SK-N-DZ (cell line): ENCODE results near the gene HLF.

Source experiments
- DNase-seq: peaks from one replicate; pipeline ENCODE4 v3.0.0-alpha.2; 2015; ENCODE audit warnings: low spot score

Gene HLF

DNA sequence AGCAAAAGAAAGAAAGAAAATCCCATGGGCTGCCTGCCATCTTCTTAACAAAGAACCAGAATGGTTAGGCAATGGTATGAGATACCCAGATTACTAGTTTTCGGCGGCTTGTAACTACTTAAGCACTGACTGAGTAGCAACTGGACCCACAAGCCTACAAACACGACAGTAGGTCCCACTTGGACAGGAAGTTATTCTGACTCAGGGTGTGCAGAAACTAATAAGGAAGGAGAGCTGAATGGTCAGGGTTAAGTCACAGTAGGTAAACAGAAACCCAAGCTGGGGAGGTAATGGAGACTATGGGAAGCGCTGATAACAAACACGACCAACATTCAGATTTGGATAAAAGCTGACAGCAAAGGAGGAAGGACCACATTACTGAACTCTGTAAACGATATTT is 10.4 kb upstream of the HLF start:
- DNase-seq = no peak

DNA sequence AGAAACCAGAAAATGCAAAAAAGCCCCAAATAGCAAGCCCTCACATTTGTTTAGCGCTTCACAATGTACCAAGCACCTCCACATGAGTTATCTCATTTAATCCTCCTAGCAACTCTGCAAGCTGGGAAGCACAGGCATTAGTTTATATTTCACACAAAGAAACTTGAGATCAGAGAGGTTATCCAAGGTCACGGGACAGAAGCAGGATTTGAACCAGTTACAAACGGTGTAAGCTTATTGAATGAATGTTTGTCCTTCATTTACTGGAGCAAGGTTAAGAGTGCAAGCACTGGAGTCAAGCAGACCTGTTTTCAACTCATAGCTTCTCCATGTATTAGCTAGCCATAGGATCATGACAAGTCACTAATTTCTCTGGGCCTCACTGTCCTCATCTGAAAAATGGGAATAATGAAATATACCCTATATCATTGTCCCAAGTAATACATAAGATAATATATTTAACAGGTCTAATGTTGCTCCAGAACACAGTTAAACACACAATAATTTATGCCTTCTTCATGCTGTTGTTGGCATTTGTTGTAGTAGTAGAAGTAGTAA is 6.1 kb upstream of the HLF start:
- DNase-seq = no peak

- DNase-seq = no peak
These were observed 5.1 kb upstream of the HLF start for GRCh38 chr17:55259684-55260111.

GRCh38 chr17:55261311-55261710 is 3.4 kb upstream of the HLF start:
- no peak for DNase-seq

GRCh38 chr17:55263569-55264277 is 1.0 kb upstream of the HLF start:
- no peak for DNase-seq

DNA sequence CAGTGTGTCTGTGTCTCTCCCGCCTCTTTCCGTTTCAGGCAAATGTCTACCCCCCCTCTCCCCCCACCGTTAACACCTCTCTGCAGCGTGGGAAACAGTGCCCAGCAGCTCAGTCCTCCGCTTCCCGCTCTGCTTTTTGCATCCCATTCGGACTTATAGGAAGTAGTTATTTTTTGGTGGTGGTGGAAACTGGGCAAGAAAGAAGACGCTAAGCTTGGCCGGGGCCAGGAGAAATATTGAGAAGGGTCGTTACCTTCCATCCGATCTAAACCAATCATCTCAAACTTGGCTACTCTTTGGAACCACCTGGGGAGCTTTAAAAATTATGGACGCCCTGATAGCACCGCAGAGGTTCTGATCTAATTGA is 499 bp upstream of the HLF start:
- peak; percentile 57 for DNase-seq

DNA sequence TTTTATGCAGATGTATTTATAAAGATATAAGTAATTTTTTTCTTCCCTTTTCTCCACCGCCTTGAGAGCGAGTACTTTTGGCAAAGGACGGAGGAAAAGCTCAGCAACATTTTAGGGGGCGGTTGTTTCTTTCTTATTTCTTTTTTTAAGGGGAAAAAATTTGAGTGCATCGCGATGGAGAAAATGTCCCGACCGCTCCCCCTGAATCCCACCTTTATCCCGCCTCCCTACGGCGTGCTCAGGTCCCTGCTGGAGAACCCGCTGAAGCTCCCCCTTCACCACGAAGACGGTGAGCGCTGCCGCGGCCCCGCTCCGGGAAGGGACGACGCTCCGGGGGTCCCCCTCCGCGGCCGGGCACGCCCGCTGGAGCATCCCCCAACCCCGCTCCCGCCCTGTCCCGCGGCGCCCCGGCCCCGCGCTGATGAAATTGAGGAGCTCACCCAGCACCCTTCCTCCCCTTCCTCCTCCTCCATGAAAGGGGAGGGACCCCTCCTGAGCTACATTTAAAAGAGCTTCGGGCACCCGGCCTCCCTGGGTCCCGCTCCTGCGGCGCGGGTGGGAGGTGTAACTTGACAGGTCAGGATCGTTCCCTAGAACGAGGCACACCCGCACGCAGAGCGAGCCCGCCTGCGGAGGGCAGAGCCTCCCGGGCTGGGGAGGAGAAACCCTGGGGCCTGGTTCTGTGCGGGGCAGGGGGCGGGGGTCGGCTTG is 706 bp downstream of the HLF start:
- peak; percentile 41 for DNase-seq

- no peak for DNase-seq
These were observed 1.5 kb downstream of the HLF start for GRCh38 chr17:55266051-55266957.

DNA sequence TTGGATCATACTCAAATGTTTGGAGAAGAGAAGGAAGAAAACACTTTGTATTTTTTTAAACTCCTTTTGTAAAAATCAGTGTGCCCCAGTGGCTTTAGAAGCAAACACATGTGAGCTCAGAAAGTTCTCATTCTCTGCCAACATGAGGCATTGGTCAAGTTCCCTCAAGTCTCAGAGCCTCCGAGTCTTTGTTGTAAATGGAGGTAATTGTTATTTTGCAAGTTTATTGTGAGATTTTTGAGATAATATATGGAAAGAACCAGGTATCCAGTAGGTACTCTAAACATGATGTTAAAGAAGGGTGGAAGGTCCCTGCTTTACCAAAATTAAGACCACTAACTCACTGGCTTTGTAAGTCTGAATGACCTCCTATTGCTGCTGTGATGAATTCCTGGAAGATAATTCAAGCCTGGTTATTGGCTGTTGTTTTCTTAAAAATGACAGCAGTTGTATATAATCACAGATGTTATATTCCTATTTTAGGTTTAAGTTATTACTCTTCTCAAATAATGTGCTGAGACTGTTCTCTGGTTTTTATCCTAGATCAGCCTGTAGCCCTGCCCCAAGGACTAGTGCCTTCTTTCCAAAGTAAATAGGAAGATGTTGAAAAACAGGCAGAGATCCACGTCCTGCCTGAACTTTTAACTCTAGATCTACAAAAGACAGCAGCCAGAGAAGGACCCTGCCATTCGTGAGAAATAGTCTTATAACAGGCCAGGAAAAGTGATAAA is 2.4 kb downstream of the HLF start:
- no peak for DNase-seq

- no peak for DNase-seq
These were observed 3.3 kb downstream of the HLF start for GRCh38 chr17:55267777-55268648.

DNA sequence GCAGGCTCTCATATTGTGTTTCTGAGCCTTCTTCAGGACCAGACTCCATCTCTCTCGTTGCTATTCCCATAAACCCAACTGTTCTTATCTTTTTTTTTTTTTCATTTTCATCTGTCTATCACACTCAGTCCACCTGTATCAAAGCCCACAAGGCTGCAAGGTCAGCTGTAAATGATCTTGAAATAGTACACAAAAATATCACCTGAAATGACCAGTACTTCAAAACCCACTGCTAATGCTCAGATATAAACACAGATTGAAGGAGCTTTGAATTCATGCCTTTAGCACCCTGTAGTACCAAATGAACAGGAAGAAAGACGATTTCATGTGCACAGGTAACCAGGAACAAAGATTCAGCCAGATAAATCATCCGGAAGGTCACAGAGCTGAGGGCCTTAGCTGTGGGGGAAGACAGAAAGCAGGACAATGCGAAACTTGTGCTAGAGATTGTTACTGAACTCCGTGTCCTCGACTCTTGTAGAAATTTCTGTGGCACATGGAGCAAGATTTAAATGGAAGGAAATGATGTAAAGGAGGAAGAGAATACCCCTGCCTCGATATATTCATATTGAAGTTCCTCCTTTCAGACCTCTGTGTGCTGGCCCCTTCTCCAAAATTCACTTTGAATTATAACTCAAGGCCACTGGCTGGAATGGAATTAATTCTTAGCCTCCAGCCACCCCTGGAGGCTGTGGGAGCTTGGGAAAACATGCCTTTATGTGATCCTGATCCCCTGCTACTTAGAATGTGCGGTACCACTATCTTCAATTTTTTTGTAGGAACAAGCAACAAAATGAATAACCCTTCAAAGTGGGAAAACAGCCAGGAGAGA is 4.1 kb downstream of the HLF start:
- no peak for DNase-seq

- no peak for DNase-seq
These were observed 5.1 kb downstream of the HLF start for GRCh38 chr17:55269894-55270293.

DNA sequence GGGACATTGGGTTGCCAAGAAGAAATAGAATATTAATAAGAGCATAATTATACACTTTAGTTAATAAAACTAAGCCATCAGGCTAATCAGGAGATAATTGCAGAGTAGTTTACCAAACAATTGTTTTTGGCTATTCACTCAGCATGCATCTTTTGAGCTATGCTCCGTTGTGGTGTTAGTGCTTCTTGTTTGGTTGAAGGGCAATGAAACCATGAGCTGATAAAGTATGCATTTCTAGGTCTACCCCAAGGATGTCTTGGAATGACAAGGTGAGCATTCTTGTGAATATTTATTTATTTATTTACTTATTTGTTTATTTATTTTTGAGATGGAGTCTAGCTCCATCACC is 6.4 kb downstream of the HLF start:
- no peak for DNase-seq

DNA sequence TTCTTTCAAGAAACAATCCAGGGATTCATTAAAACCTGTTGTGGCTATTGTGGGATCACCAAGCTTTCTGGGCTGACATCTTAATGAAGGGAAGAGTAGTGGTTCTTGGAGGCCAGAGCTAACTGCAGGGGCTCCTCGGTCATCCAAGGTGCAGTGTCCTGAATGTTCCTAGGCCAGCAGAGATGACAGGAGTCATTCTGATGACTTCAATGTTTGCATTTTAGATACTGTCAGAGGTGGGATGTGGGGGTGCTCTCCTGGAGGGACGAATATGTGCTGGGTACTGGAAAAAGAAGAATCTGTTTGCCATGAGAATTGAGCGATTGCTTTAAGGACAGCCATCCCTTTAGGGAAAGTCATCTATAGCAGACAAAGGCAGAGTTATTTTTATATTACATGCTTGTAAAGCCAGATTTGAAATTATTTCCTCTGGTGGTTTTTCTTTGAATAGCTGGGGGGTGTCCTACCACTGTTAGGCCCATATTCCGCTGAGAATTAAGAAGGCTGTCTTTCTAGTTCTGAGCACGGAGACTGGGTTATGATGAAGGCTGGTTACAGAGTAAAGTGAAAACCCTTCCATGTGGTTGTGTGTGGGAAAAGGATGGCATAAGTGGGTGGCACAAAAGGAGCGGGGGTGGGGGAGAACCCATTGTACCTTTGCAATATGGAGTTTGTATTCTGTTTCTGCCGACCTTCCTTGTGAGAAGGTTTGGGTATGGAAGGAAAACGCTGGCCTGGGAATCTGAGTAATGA is 7.4 kb downstream of the HLF start:
- no peak for DNase-seq

DNA sequence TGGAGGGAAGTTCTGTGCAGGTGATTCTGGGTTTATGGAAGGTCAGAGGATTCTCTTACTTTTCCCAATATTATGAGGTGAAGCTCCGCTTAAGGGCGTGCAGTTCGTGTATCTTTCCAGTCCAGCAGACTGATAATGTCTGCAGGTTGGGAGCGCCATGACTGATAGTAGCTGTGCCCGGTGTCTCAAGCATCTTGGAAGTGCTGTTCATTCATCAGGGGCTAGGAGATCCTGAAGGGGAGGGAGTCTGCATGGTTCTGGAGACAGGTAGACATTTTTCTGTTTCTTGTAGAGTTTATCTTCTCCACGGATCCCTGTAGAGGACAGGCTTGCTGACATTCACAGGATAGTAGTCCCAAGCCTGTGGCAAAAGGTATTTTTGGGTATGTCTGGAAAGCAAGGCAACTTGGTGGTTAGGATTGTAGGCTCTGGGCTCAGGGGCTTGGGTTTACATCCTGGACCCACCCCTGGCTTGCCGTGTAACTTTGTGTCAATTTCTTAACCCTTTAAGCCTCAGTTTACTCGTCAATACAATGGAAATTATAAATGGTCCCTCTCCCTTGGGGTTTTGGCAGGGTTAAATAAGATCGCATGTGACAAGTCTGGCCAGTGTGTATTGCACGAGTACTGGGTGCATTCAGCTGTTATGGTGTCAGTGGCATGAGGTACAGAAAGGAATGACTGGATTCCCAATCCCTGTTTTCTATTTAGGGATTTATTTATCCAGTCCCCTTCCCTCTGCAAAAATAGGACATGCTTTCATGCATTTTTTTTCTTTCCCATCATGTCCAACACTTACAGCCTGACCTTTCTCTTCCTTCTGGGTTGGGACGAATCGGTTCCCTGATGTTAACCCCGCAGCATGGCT is 8.2 kb downstream of the HLF start:
- DNase-seq = no peak

GRCh38 chr17:55273579-55274354 is 9.0 kb downstream of the HLF start:
- peak; percentile 60 for DNase-seq
